CD8-positive, alpha-beta memory T cell (primary cell): ENCODE measurements around the gene PELO. TPM values are rescaled to one million over a fixed set of nuclear protein-coding genes. Genes with fewer than 3 reads are reported as not detected.

Source experiments
- CTCF ChIA-PET: fragments of 350-600 bp; sonication (Branson Sonifier 250); formaldehyde crosslinking; loops from one replicate; lab custom pipeline; 2021; ENCODE audit warnings: antibody characterized with exemption; lab: Charles Lee
- POLR2A ChIA-PET: fragments of 350-600 bp; sonication (Branson Sonifier 250); formaldehyde crosslinking; loops from one replicate; lab custom pipeline; 2021; ENCODE audit warnings: antibody characterized with exemption; lab: Charles Lee
- DNase-seq, 5 donors: peaks; one replicate each; pipeline versions ENCODE4 v3.0.0 to v3.0.0-alpha.2; 2020 to 2022; ENCODE audit warnings: mixed read lengths in 1 of 5
- H3K27ac ChIP-seq: one replicate; pipeline ENCODE4 v1.7.0; 2013; ENCODE audit warnings: low read depth, mild to moderate bottlenecking, low read length, moderate library complexity
- H3K27me3 ChIP-seq: 2 replicates; pipeline ENCODE4 v1.7.0; 2013; ENCODE audit warnings: low read length, mild to moderate bottlenecking; ENCODE audit not compliant: insufficient read depth, poor library complexity, severe bottlenecking
- H3K36me3 ChIP-seq: 2 replicates; pipeline ENCODE4 v1.7.0; 2013; ENCODE audit warnings: mild to moderate bottlenecking, low read length, moderate library complexity; ENCODE audit not compliant: insufficient read depth
- H3K4me1 ChIP-seq: 2 replicates; pipeline ENCODE4 v1.7.0; 2013; ENCODE audit warnings: mild to moderate bottlenecking, low read length, moderate library complexity; ENCODE audit not compliant: insufficient read depth
- H3K4me3 ChIP-seq: 2 replicates; pipeline ENCODE4 v1.7.0; 2013; ENCODE audit warnings: mild to moderate bottlenecking, low read length
- H3K9me3 ChIP-seq: 2 replicates; pipeline ENCODE4 v1.7.0; 2013; ENCODE audit warnings: mild to moderate bottlenecking, low read length
- H3K27ac Mint-ChIP-seq, 8 donors: one replicate each; pipeline ENCODE4 v1.8.0; 2020 to 2021; ENCODE audit warnings: mixed read lengths in 8 of 8, mild to moderate bottlenecking in 6 of 8, inconsistent platforms in 3 of 8, moderate library complexity in 3 of 8
- H3K27me3 Mint-ChIP-seq, 2 donors: one replicate each; pipeline ENCODE4 v1.8.0; 2020 to 2021; ENCODE audit warnings: mixed read lengths in 2 of 2, mild to moderate bottlenecking in 1 of 2, moderate library complexity in 1 of 2
- H3K36me3 Mint-ChIP-seq, 3 donors: one replicate each; pipeline ENCODE4 v1.8.0; 2020 to 2021; ENCODE audit warnings: mixed read lengths in 3 of 3, inconsistent platforms in 1 of 3, mild to moderate bottlenecking in 1 of 3
- H3K4me1 Mint-ChIP-seq, 3 donors: one replicate each; pipeline ENCODE4 v1.8.0; 2020 to 2021; ENCODE audit warnings: mixed read lengths in 3 of 3, inconsistent platforms in 1 of 3, mild to moderate bottlenecking in 1 of 3
- H3K4me3 Mint-ChIP-seq, 7 donors: one replicate each; pipeline ENCODE4 v1.8.0; 2020 to 2021; ENCODE audit warnings: mixed read lengths in 7 of 7, mild to moderate bottlenecking in 6 of 7, moderate library complexity in 4 of 7, inconsistent platforms in 2 of 7
- H3K9me3 Mint-ChIP-seq, 5 donors: one replicate each; pipeline ENCODE4 v1.8.0; 2020 to 2022; ENCODE audit warnings: mixed read lengths in 5 of 5, mild to moderate bottlenecking in 3 of 5, moderate library complexity in 2 of 5, inconsistent platforms in 1 of 5
- polyA plus RNA-seq: library from polyadenylated mRNA; unstranded; fragments of 300-500 nt; fragmentation: Illumina TruSeq; gene quantifications from one replicate; pipeline ENCODE4 v1.2.3, GENCODE V29; 2021
- total RNA-seq, 2 experiments: library from RNA; stranded (reverse); gene quantifications; one replicate each; pipeline ENCODE4 v1.2.3, GENCODE V29; 2021

Gene PELO
- total and polyA plus RNA-seq, 3 experiments from 2014 or later: 14.7 to 37.3 (median 35.9) TPM

GRCh38 chr5:52773342-52773741, 14.4 kb upstream of the PELO start:
- Mint-ChIP-seq H3K4me3 (peak overlapping the region in 4 of 7 donors; percentile 11 to 30 (median 20)), H3K36me3 (peaks cover 0 to 4% (median 0%) of the 10 kb centered on the region in 3 donors), H3K9me3 (no peaks in the 10 kb centered on the region), H3K27me3 (no peaks in the 10 kb centered on the region), H3K4me1 (peaks cover 63 to 79% (median 78%) of the 10 kb centered on the region in 3 donors), H3K27ac (peak overlapping the region in 5 of 8 donors; percentile 40 to 93 (median 60))
- no peaks in the 10 kb centered on the region for H3K9me3 ChIP-seq
- CTCF ChIA-PET: interaction anchor here (0.8 to 1.2 kb wide), 2 partner anchors 10 to 80 kb away, joined by 3 to 4 read pairs; no protein-coding TSS in a partner anchor
- H3K36me3 ChIP-seq: no peaks in the 10 kb centered on the region
- H3K4me1 ChIP-seq: peaks cover 56% of the 10 kb centered on the region
- POLR2A ChIA-PET: interaction anchor here (0.9 kb wide), 1 partner anchor 26 kb away, joined by 3 read pairs; no protein-coding TSS in a partner anchor
- DNase-seq: no peak
- no peak overlapping the region for H3K27ac ChIP-seq
- no peak overlapping the region for H3K4me3 ChIP-seq
- H3K27me3 ChIP-seq: no peaks in the 10 kb centered on the region

DNA sequence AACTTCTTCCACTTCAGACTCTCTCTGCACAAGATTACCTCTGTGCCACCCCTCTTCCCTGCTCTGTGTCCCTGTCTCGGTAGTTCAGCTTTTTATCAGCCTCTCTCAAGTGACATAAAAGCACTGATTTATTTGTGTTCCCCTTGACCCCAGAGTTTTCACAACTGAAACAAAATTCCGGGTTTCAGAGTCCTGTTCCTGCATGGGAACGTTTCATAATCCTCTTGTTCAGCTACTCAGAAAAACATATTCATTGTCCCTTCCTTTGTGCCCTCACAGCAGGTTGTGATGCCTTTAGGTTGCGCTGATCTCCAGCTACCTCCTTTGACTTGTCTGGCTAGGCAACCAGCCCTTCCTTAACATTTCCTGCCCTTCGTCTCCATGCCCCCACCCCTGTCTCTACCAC, 13.7 kb upstream of the PELO start:
- Histone ChIP-seq H3K4me1 (peaks cover 56% of the 10 kb centered on the region), H3K4me3 (no peak overlapping the region), H3K27me3 (no peaks in the 10 kb centered on the region), H3K36me3 (no peaks in the 10 kb centered on the region), H3K27ac (no peak overlapping the region), H3K9me3 (no peaks in the 10 kb centered on the region)
- H3K9me3 Mint-ChIP-seq: no peaks in the 10 kb centered on the region
- H3K27ac Mint-ChIP-seq: peak overlapping the region in 7 of 8 donors; percentile 22 to 92 (median 74)
- H3K27me3 Mint-ChIP-seq: no peaks in the 10 kb centered on the region
- peaks cover 61 to 82% (median 74%) of the 10 kb centered on the region in 3 donors for H3K4me1 Mint-ChIP-seq
- ChIA-PET POLR2A (interaction anchor here (0.6 to 1.2 kb wide), 2 partner anchors 13 to 26 kb away, joined by 3 read pairs; partner anchors contain the start of genes ITGA1 and PELO), CTCF (interaction anchor here (1.1 to 1.5 kb wide), 3 partner anchors 13 to 83 kb away, joined by 3 to 4 read pairs (median 4); partner anchors contain the start of genes ITGA1 and PELO)
- peaks cover 0 to 4% (median 0%) of the 10 kb centered on the region in 3 donors for H3K36me3 Mint-ChIP-seq
- DNase-seq: peak in 2 of 5 donors; percentile 2 to 5
- peak overlapping the region in 6 of 7 donors; percentile 32 to 69 (median 62) for H3K4me3 Mint-ChIP-seq

- peak overlapping the region; percentile 15 to 93 (median 81) for H3K27ac Mint-ChIP-seq
Observed at GRCh38 chr5:52776116-52776515, 11.6 kb upstream of the PELO start.

DNA sequence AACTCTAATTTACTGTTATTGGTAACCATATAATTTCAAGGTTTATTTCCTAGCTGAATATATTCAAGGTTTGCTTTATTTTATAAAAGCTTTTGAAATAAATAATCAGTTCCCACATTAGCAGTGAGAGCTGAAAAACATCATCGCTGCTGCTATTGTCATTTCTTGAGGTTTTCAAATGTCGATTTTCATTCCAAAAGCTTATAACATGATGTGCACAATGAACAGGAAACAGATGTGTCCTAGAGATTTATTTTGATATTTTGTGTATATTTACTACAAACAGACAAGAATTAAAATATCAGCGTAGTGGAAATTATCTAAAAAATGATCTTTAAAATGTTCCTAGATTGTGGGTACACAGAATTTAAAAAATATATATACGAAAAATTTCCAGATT, 10.5 kb upstream of the PELO start:
- Mint-ChIP-seq H3K27me3 (no peaks in the 10 kb centered on the region), H3K9me3 (no peaks in the 10 kb centered on the region), H3K27ac (peak overlapping the region in 1 of 8 donors; percentile 18), H3K4me3 (no peak overlapping the region), H3K36me3 (peaks cover 0 to 4% (median 0%) of the 10 kb centered on the region in 3 donors), H3K4me1 (peaks cover 47 to 59% (median 51%) of the 10 kb centered on the region in 3 donors)
- no peak for DNase-seq
- ChIA-PET POLR2A (interaction anchor here (0.8 to 2.0 kb wide), 2 partner anchors 52 to 1534 kb away, joined by 3 to 7 read pairs; no protein-coding TSS in a partner anchor), CTCF (interaction anchor here (1.6 kb wide), 1 partner anchor 23 kb away, joined by 5 read pairs; no protein-coding TSS in a partner anchor)
- no peaks in the 10 kb centered on the region for H3K27me3 ChIP-seq
- H3K36me3 ChIP-seq: no peaks in the 10 kb centered on the region
- H3K9me3 ChIP-seq: no peaks in the 10 kb centered on the region
- H3K4me3 ChIP-seq: no peak overlapping the region
- H3K4me1 ChIP-seq: peaks cover 43% of the 10 kb centered on the region
- H3K27ac ChIP-seq: no peak overlapping the region

More at GRCh38 chr5:52776116-52776515, 11.6 kb upstream of the PELO start:
- H3K4me1 Mint-ChIP-seq: peaks cover 57 to 70% (median 62%) of the 10 kb centered on the region in 3 donors
- Histone ChIP-seq H3K4me3 (no peak overlapping the region), H3K9me3 (no peaks in the 10 kb centered on the region), H3K27me3 (no peaks in the 10 kb centered on the region), H3K27ac (no peak overlapping the region), H3K36me3 (no peaks in the 10 kb centered on the region), H3K4me1 (peaks cover 53% of the 10 kb centered on the region)
- peaks cover 0 to 2% (median 0%) of the 10 kb centered on the region in 3 donors for H3K36me3 Mint-ChIP-seq
- ChIA-PET POLR2A (interaction anchor here (0.7 to 2.0 kb wide), 5 partner anchors 10 to 51 kb away, joined by 3 to 7 read pairs (median 3); partner anchors contain the start of genes ITGA1 and PELO), CTCF (interaction anchor here (0.9 to 1.7 kb wide), 6 partner anchors 12 to 82 kb away, joined by 3 to 5 read pairs (median 4); partner anchors contain the start of genes ITGA1 and PELO)
- peak in 4 of 5 donors; percentile 14 to 80 (median 48) for DNase-seq
- no peaks in the 10 kb centered on the region for H3K27me3 Mint-ChIP-seq
- H3K4me3 Mint-ChIP-seq: peak overlapping the region; percentile 11 to 82 (median 73)
- no peaks in the 10 kb centered on the region for H3K9me3 Mint-ChIP-seq

GRCh38 chr5:52778781-52779180, 8.9 kb upstream of the PELO start:
- Mint-ChIP-seq H3K27me3 (no peaks in the 10 kb centered on the region), H3K4me3 (no peak overlapping the region), H3K27ac (peak overlapping the region in 1 of 8 donors; percentile 38), H3K36me3 (peaks cover 0 to 4% (median 0%) of the 10 kb centered on the region in 3 donors), H3K4me1 (peaks cover 31 to 45% (median 43%) of the 10 kb centered on the region in 3 donors), H3K9me3 (no peaks in the 10 kb centered on the region)
- Histone ChIP-seq H3K4me3 (no peak overlapping the region), H3K27me3 (no peaks in the 10 kb centered on the region), H3K27ac (no peak overlapping the region), H3K36me3 (no peaks in the 10 kb centered on the region), H3K9me3 (no peaks in the 10 kb centered on the region), H3K4me1 (peaks cover 29% of the 10 kb centered on the region)
- POLR2A ChIA-PET: no interaction called here
- DNase-seq: no peak
- CTCF ChIA-PET: interaction anchor here (1.4 to 1.7 kb wide), 3 partner anchors 11 to 85 kb away, joined by 3 to 6 read pairs (median 3); no protein-coding TSS in a partner anchor

GRCh38 chr5:52779213-52779612, 8.5 kb upstream of the PELO start:
- ChIA-PET CTCF (interaction anchor here (1.4 to 1.7 kb wide), 3 partner anchors 11 to 86 kb away, joined by 3 to 6 read pairs (median 3); no protein-coding TSS in a partner anchor), POLR2A (no interaction called here)
- H3K27me3 Mint-ChIP-seq: no peaks in the 10 kb centered on the region
- no peaks in the 10 kb centered on the region for H3K9me3 Mint-ChIP-seq
- H3K36me3 Mint-ChIP-seq: peaks cover 0 to 4% (median 0%) of the 10 kb centered on the region in 3 donors
- peaks cover 26 to 42% (median 39%) of the 10 kb centered on the region in 3 donors for H3K4me1 Mint-ChIP-seq
- Histone ChIP-seq H3K27ac (no peak overlapping the region), H3K27me3 (no peaks in the 10 kb centered on the region), H3K36me3 (no peaks in the 10 kb centered on the region), H3K4me1 (peaks cover 25% of the 10 kb centered on the region), H3K4me3 (no peak overlapping the region), H3K9me3 (no peaks in the 10 kb centered on the region)
- no peak for DNase-seq
- no peak overlapping the region for H3K4me3 Mint-ChIP-seq
- H3K27ac Mint-ChIP-seq: no peak overlapping the region

- Mint-ChIP-seq H3K27me3 (no peaks in the 10 kb centered on the region), H3K4me1 (peaks cover 8 to 23% (median 22%) of the 10 kb centered on the region in 3 donors), H3K9me3 (no peaks in the 10 kb centered on the region), H3K36me3 (peaks cover 0 to 8% (median 2%) of the 10 kb centered on the region in 3 donors), H3K4me3 (no peak overlapping the region), H3K27ac (no peak overlapping the region)
- POLR2A ChIA-PET: no interaction called here
- Histone ChIP-seq H3K27me3 (no peaks in the 10 kb centered on the region), H3K4me3 (no peak overlapping the region), H3K9me3 (no peaks in the 10 kb centered on the region), H3K4me1 (peaks cover 10% of the 10 kb centered on the region), H3K36me3 (no peaks in the 10 kb centered on the region), H3K27ac (no peak overlapping the region)
- no peak for DNase-seq
- CTCF ChIA-PET: no interaction called here
Observed at GRCh38 chr5:52783226-52783959, 4.3 kb upstream of the PELO start.
